Middle frontal gyrus (tissue), 1 donor: ENCODE results near the gene DCLRE1C.
"Not testable (repeated sequence)": the region's sequence is repeated elsewhere in the genome, so short reads cannot be mapped to it uniquely, and the experiment has no call there.

Experiments used
- DNase-seq: peaks from one replicate; pipeline ENCODE4 v3.0.0-alpha.2; 2015; ENCODE audit warnings: low spot score; ENCODE audit errors: extremely low spot score

DCLRE1C gene

GRCh38 chr10:14945108-14945507 is 8.8 kb downstream of the DCLRE1C start:
- DNase-seq: no peak

- not testable (repeated sequence) for DNase-seq
Observed at GRCh38 chr10:14942950-14943338, 11.0 kb downstream of the DCLRE1C start.

- DNase-seq: not testable (repeated sequence)
Observed at GRCh38 chr10:14942147-14942949, 11.5 kb downstream of the DCLRE1C start.

GRCh38 chr10:14938971-14939370 is 14.9 kb downstream of the DCLRE1C start:
- DNase-seq: not testable (repeated sequence)

GRCh38 chr10:14936584-14936983 is 17.3 kb downstream of the DCLRE1C start:
- DNase-seq: no peak

GRCh38 chr10:14930610-14931009 is 23.3 kb downstream of the DCLRE1C start:
- DNase-seq: no peak

GRCh38 chr10:14926722-14927416 is 27.0 kb downstream of the DCLRE1C start:
- DNase-seq: no peak

- no peak for DNase-seq
Observed at GRCh38 chr10:14926061-14926470, 27.8 kb downstream of the DCLRE1C start.

GRCh38 chr10:14925268-14925667 is 28.6 kb downstream of the DCLRE1C start:
- DNase-seq: no peak

- no peak for DNase-seq
Observed at GRCh38 chr10:14924013-14924412, 29.9 kb downstream of the DCLRE1C start.

GRCh38 chr10:14918964-14919363 is 34.9 kb downstream of the DCLRE1C start:
- no peak for DNase-seq

- DNase-seq: no peak
Observed at GRCh38 chr10:14917827-14918226, 36.1 kb downstream of the DCLRE1C start.

GRCh38 chr10:14916600-14916999 is 37.3 kb downstream of the DCLRE1C start:
- DNase-seq: no peak

GRCh38 chr10:14911801-14912200 is 42.1 kb downstream of the DCLRE1C start:
- DNase-seq: no peak

- DNase-seq: no peak
Observed at GRCh38 chr10:14910953-14911352, 42.9 kb downstream of the DCLRE1C start.

GRCh38 chr10:14909101-14909500 is 44.8 kb downstream of the DCLRE1C start:
- DNase-seq: no peak

GRCh38 chr10:14907591-14907990 is 46.3 kb downstream of the DCLRE1C start:
- not testable (repeated sequence) for DNase-seq

GRCh38 chr10:14906765-14907164 is 47.1 kb downstream of the DCLRE1C start:
- DNase-seq: no peak

GRCh38 chr10:14905890-14906289 is 48.0 kb downstream of the DCLRE1C start:
- no peak for DNase-seq

- DNase-seq: no peak
Observed at GRCh38 chr10:14904864-14905263, 49.0 kb downstream of the DCLRE1C start.

- no peak for DNase-seq
Observed at GRCh38 chr10:14904316-14904732, 49.6 kb downstream of the DCLRE1C start.

- DNase-seq: no peak
Observed at GRCh38 chr10:14891151-14891550, 62.7 kb downstream of the DCLRE1C start.

- no peak for DNase-seq
Observed at GRCh38 chr10:14889318-14889717, 64.6 kb downstream of the DCLRE1C start.
